Stomach (tissue), 9 donors: ENCODE results near the gene A1CF. TPM values are rescaled to one million over a fixed set of nuclear protein-coding genes. Genes with fewer than 3 reads are reported as not detected.

Source experiments
- DNase-seq, 2 donors: peaks; one replicate each; pipeline versions ENCODE4 v3.0.0 to v3.0.0-alpha.2; 2013 to 2019
- H3K27ac ChIP-seq, 5 donors: fragments of 200-600 bp in 4 of 5; sonication (generic) in 4 of 5; one replicate each; pipeline ENCODE4 v1.5.1; 2013 to 2019; ENCODE audit warnings: mild to moderate bottlenecking in 1 of 5, moderate library complexity in 1 of 5
- H3K27me3 ChIP-seq, 3 donors: fragments of 200-600 bp; sonication (generic); one replicate each; pipeline ENCODE4 v1.5.1; 2017 to 2019; ENCODE audit warnings: mixed run types in 1 of 3
- H3K36me3 ChIP-seq, 4 donors: fragments of 200-600 bp; sonication (generic); 1 replicate in 3 of 4; 2 replicates in 1 of 4; pipeline ENCODE4 v1.5.1; 2016 to 2019
- H3K4me1 ChIP-seq, 4 donors: fragments of 200-600 bp; sonication (generic); one replicate each; pipeline ENCODE4 v1.5.1; 2016 to 2019
- H3K4me3 ChIP-seq, 4 donors: fragments of 200-600 bp; sonication (generic) in 3 of 4; one replicate each; pipeline ENCODE4 v1.5.1; 2016 to 2019; ENCODE audit warnings: mild to moderate bottlenecking in 1 of 4
- H3K9me3 ChIP-seq, 4 donors: fragments of 200-600 bp; sonication (generic); one replicate each; pipeline ENCODE4 v1.5.1; 2016 to 2019
- EP300 ChIP-seq: sonication (generic); formaldehyde crosslinking; IDR thresholded peaks from one replicate; pipeline ENCODE4 v1.6.1; 2017; ENCODE audit warnings: antibody characterized with exemption
- POLR2A ChIP-seq, 4 donors: fragments of 450-650 bp; IDR thresholded peaks; one replicate each; pipeline ENCODE4 v1.6.1; 2016; ENCODE audit warnings: antibody characterized with exemption in 4 of 4, control low read depth in 2 of 4, mild to moderate bottlenecking in 1 of 4, moderate library complexity in 1 of 4
- POLR2AphosphoS5 ChIP-seq, 3 donors: sonication (generic); formaldehyde crosslinking; IDR thresholded peaks; one replicate each; pipeline ENCODE4 v1.6.1; 2016; ENCODE audit warnings: antibody characterized with exemption in 3 of 3
- WGBS, 5 donors: extraction: QIAGEN DNeasy Blood & Tissue Kit in 3 of 5; methylation state at CpG; one replicate each; pipeline versions ENCODE4 v1.1.5 to v1.1.7; 2013 to 2018; 5-methylcytosine and 5-hydroxymethylcytosine counted together
- intact Hi-C: fragments of 100-400 bp; cut with DNase I; formaldehyde crosslinking; loops from one replicate; pipeline ENCODE4 v1.15.1; 2023; ENCODE audit warnings: low total_unique reads
- polyA plus RNA-seq, 3 donors: library from polyadenylated mRNA; stranded (reverse); fragments of 200-250 nt; gene quantifications; one replicate each; pipeline ENCODE4 v1.2.3, GENCODE V29; 2013
- total RNA-seq, 5 donors: library from RNA; depleted of rRNA; stranded (reverse); fragments of >200 nt; gene quantifications; one replicate each; pipeline versions ENCODE4 v1.1.0 to v1.2.3, GENCODE V29; 2014 to 2016
- TF ChIP-seq, protein P1 (sequence below), 7 experiments: fragments of 450-650 bp in 4 of 7; fragments of 200-600 bp in 3 of 7; sonication (generic) in 3 of 7; IDR thresholded peaks; one replicate each; pipeline ENCODE4 v1.5.1; 2016 to 2019; ENCODE audit warnings: antibody characterized with exemption in 7 of 7, control low read depth in 2 of 7, mild to moderate bottlenecking in 1 of 7
- donor health status: healthy with polysubstance abuse.
- donor health status: Bipolar disorder and iron deficiency.
- donor health status: healthy.

Gene A1CF
- total and polyA plus RNA-seq, 8 donors = 0.05 to 29.5 (median 0.45) TPM; not detected in 2

- H3K9me3 ChIP-seq = no peaks in the 10 kb centered on the region
- no peak overlapping the region for H3K27ac ChIP-seq
- intact Hi-C loops = no loop called here
- no peak for TF ChIP-seq POLR2A (IDR thresholded peaks at IDR 0.05)
- TF ChIP-seq, protein P1, sequence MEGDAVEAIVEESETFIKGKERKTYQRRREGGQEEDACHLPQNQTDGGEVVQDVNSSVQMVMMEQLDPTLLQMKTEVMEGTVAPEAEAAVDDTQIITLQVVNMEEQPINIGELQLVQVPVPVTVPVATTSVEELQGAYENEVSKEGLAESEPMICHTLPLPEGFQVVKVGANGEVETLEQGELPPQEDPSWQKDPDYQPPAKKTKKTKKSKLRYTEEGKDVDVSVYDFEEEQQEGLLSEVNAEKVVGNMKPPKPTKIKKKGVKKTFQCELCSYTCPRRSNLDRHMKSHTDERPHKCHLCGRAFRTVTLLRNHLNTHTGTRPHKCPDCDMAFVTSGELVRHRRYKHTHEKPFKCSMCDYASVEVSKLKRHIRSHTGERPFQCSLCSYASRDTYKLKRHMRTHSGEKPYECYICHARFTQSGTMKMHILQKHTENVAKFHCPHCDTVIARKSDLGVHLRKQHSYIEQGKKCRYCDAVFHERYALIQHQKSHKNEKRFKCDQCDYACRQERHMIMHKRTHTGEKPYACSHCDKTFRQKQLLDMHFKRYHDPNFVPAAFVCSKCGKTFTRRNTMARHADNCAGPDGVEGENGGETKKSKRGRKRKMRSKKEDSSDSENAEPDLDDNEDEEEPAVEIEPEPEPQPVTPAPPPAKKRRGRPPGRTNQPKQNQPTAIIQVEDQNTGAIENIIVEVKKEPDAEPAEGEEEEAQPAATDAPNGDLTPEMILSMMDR (IDR thresholded peaks at IDR 0.05) = no peak
- no peak for TF ChIP-seq EP300
- H3K36me3 ChIP-seq = no peaks in the 10 kb centered on the region
- 39 to 53% (median 50%) methylated on average over 3 of the region's 3 CpGs for WGBS, 5 donors
- peak in 1 of 2 donors; percentile 9 for DNase-seq
- H3K4me1 ChIP-seq = no peaks in the 10 kb centered on the region
- no peak overlapping the region for H3K4me3 ChIP-seq
- no peaks in the 10 kb centered on the region for H3K27me3 ChIP-seq
Measured at GRCh38 chr10:50832171-50832751, 53.2 kb downstream of the A1CF start.

DNA sequence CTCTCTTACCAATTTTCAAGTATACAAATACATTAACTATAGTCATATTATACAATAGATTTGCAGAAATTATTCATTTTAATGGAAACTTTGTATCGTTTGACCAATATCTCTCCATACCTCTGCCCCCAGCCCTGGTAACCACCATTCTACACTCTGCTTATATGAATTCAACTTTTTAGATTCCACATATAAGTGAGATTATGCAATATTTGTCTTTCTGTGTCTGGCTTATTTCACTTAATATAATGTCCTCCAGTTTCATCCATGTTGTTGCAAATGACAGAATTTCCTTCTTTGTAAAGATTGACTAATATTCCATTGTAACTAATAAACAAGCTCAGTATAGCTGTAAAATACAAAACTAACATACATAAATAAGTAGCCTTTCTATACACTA is 55.4 kb downstream of the A1CF start:
- Histone ChIP-seq H3K4me1 (no peaks in the 10 kb centered on the region), H3K4me3 (no peak overlapping the region), H3K27me3 (no peaks in the 10 kb centered on the region), H3K27ac (no peak overlapping the region), H3K36me3 (no peaks in the 10 kb centered on the region), H3K9me3 (no peaks in the 10 kb centered on the region)
- intact Hi-C loops = no loop called here
- no peak for DNase-seq
- WGBS, 5 donors = 94 to 98% (median 95%) methylated on average over 1 of the region's 1 CpG
- TF ChIP-seq, protein P1 (IDR thresholded peaks at IDR 0.05) = no peak
- TF ChIP-seq POLR2A (IDR thresholded peaks at IDR 0.05) (no peak), EP300 (no peak), POLR2AphosphoS5 (IDR thresholded peaks at IDR 0.05) (no peak)

DNA sequence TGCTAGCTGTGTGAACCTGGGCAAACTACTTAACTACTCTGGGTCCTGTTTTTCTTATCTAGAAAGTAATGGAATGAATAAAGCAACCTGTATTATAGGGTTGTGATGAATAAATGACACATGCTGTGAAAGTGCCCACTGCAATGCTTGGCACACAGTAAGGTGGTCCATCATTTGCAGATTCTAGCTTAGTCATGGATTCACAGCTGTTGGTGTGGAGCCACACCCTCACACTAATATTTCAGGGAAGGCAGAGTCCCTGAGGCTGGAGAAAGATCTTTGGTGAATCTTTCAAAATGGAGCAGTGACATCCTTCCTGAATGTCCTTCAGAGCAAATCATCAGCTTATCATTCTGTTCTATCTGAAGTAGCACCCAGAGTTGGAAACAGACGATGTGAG is 60.6 kb downstream of the A1CF start:
- Histone ChIP-seq H3K9me3 (no peaks in the 10 kb centered on the region), H3K27me3 (no peaks in the 10 kb centered on the region), H3K4me3 (no peak overlapping the region), H3K4me1 (no peaks in the 10 kb centered on the region), H3K36me3 (no peaks in the 10 kb centered on the region), H3K27ac (no peak overlapping the region)
- no peak for DNase-seq
- intact Hi-C loops = no loop called here
- WGBS, 5 donors = 71 to 84% (median 78%) methylated on average over 1 of the region's 1 CpG
- TF ChIP-seq, protein P1 (IDR thresholded peaks at IDR 0.05) = no peak
- no peak for TF ChIP-seq EP300
- TF ChIP-seq POLR2A (IDR thresholded peaks at IDR 0.05) = no peak
- TF ChIP-seq POLR2AphosphoS5 (IDR thresholded peaks at IDR 0.05) = no peak

GRCh38 chr10:50823789-50824188 is 61.6 kb downstream of the A1CF start:
- H3K4me1 ChIP-seq = no peaks in the 10 kb centered on the region
- no peak overlapping the region for H3K27ac ChIP-seq
- intact Hi-C loops = no loop called here
- no peaks in the 10 kb centered on the region for H3K9me3 ChIP-seq
- TF ChIP-seq, protein P1 (IDR thresholded peaks at IDR 0.05) = no peak
- TF ChIP-seq POLR2AphosphoS5 (IDR thresholded peaks at IDR 0.05) (no peak), POLR2A (IDR thresholded peaks at IDR 0.05) (no peak)
- DNase-seq = no peak
- WGBS, 5 donors = 37 to 61% (median 47%) methylated on average over 4 of the region's 4 CpGs
- H3K27me3 ChIP-seq = no peaks in the 10 kb centered on the region
- no peaks in the 10 kb centered on the region for H3K36me3 ChIP-seq
- H3K4me3 ChIP-seq = no peak overlapping the region
